IMR-90 (cell line): ENCODE measurements around the gene SH2D4B. TPM values are rescaled to one million over a fixed set of nuclear protein-coding genes. Genes with fewer than 3 reads are reported as not detected.

Experiments used
- ATAC-seq: fragments of 200-7000 bp; cut with Tn5 transposase; 2 replicates; pipeline ENCODE4 v1.9.1; 2020; ENCODE audit warnings: low read depth, mild to moderate bottlenecking, moderate library complexity
- BruUV-seq: library from RNA; stranded (reverse); fragments of 400-500 nt; replicated peaks from 2 replicates; lab custom pipeline; 2021; lab: Mats Ljungman, UMichigan
- CTCF ChIA-PET: fragments of 300-600 bp; formaldehyde crosslinking; extraction: SDS; loops from one replicate; lab custom pipeline; 2021; ENCODE audit warnings: antibody characterized with exemption; lab: Yijun Ruan, JAX
- POLR2A ChIA-PET: fragments of 300-600 bp; sonication (Branson Sonifier 250); formaldehyde crosslinking; loops from one replicate; lab custom pipeline; 2022; ENCODE audit warnings: antibody characterized with exemption; ENCODE audit not compliant: unreplicated experiment; lab: Charles Lee
- DNase-seq: peaks from one replicate; pipeline ENCODE4 v3.0.0; 2013
- H2AFZ ChIP-seq: replicated peaks from 2 replicates; pipeline ENCODE3; 2013; ENCODE audit warnings: low read length, mild to moderate bottlenecking; ENCODE audit not compliant: poor library complexity
- H2AK5ac ChIP-seq: 2 replicates; pipeline ENCODE4 v1.6.1; 2013; ENCODE audit warnings: low read depth, low read length, inconsistent platforms
- H2AK9ac ChIP-seq: replicated peaks from 2 replicates; pipeline ENCODE3; 2013; ENCODE audit warnings: mild to moderate bottlenecking, low read depth, low read length, moderate library complexity; ENCODE audit not compliant: poor library complexity
- H2BK120ac ChIP-seq: 2 replicates; pipeline ENCODE4 v1.6.1; 2013; ENCODE audit warnings: low read depth, low read length, inconsistent platforms
- H2BK15ac ChIP-seq: 3 replicates; pipeline ENCODE4 v1.6.1; 2013; ENCODE audit warnings: low read depth, low read length, inconsistent platforms
- H2BK20ac ChIP-seq: 2 replicates; pipeline ENCODE4 v1.6.1; 2013; ENCODE audit warnings: low read depth, mild to moderate bottlenecking, inconsistent platforms, low read length, moderate library complexity
- H2BK5ac ChIP-seq: 2 replicates; pipeline ENCODE4 v1.6.1; 2013; ENCODE audit warnings: mild to moderate bottlenecking, low read depth, low read length, inconsistent platforms; ENCODE audit not compliant: poor library complexity, severe bottlenecking
- H3K14ac ChIP-seq: replicated peaks from 2 replicates; pipeline ENCODE4 v1.6.1; 2013; ENCODE audit warnings: low read depth, low read length, inconsistent platforms
- H3K18ac ChIP-seq: 2 replicates; pipeline ENCODE4 v1.6.1; 2013; ENCODE audit warnings: low read depth, low read length, control low read depth
- H3K23ac ChIP-seq: 2 replicates; pipeline ENCODE4 v1.6.1; 2013; ENCODE audit warnings: low read depth, low read length, inconsistent platforms
- H3K27ac ChIP-seq: 2 replicates; pipeline ENCODE4 v1.5.1; 2013; ENCODE audit warnings: mild to moderate bottlenecking, control low read depth, low read length; ENCODE audit not compliant: insufficient read depth
- H3K27me3 ChIP-seq: 2 replicates; pipeline ENCODE4 v1.6.1; 2013; ENCODE audit warnings: low read length; ENCODE audit not compliant: control insufficient read depth, insufficient read depth
- H3K36me3 ChIP-seq: 2 replicates; pipeline ENCODE4 v1.6.1; 2013; ENCODE audit warnings: low read length, mixed read lengths; ENCODE audit not compliant: control insufficient read depth, insufficient read depth
- H3K4ac ChIP-seq: 2 replicates; pipeline ENCODE4 v1.6.1; 2013; ENCODE audit warnings: low read depth, low read length, inconsistent platforms
- H3K4me1 ChIP-seq: 2 replicates; pipeline ENCODE4 v1.6.1; 2013; ENCODE audit warnings: low read length, mixed read lengths; ENCODE audit not compliant: control insufficient read depth, insufficient read depth
- H3K4me2 ChIP-seq: 2 replicates; pipeline ENCODE4 v1.6.1; 2013; ENCODE audit warnings: low read depth, mild to moderate bottlenecking, control low read depth, low read length, moderate library complexity
- H3K4me3 ChIP-seq: 2 replicates; pipeline ENCODE4 v1.5.1; 2013; ENCODE audit warnings: low read depth, mild to moderate bottlenecking, control low read depth, low read length, moderate library complexity; ENCODE audit not compliant: insufficient read depth
- H3K56ac ChIP-seq: 2 replicates; pipeline ENCODE4 v1.6.1; 2013; ENCODE audit warnings: low read length, inconsistent platforms; ENCODE audit not compliant: insufficient read depth; ENCODE audit errors: extremely low read depth
- H3K79me1 ChIP-seq, 2 experiments: 2 replicates each; pipeline ENCODE4 v1.6.1; 2013; ENCODE audit warnings: low read length in 2 of 2, inconsistent platforms in 1 of 2, low read depth in 1 of 2
- H3K9ac ChIP-seq: 2 replicates; pipeline ENCODE4 v1.6.1; 2013; ENCODE audit warnings: low read depth, low read length, control low read depth
- H3K9me1 ChIP-seq: 2 replicates; pipeline ENCODE4 v1.6.1; 2013; ENCODE audit warnings: low read length, inconsistent platforms; ENCODE audit not compliant: insufficient read depth
- H3K9me3 ChIP-seq: 2 replicates; pipeline ENCODE4 v1.6.1; 2013; ENCODE audit warnings: low read length; ENCODE audit not compliant: control insufficient read depth, insufficient read depth
- H4K20me1 ChIP-seq: 2 replicates; pipeline ENCODE4 v1.6.1; 2013; ENCODE audit warnings: low read length, inconsistent platforms; ENCODE audit not compliant: insufficient read depth
- H4K5ac ChIP-seq: 2 replicates; pipeline ENCODE4 v1.6.1; 2013; ENCODE audit warnings: mild to moderate bottlenecking, low read depth, low read length, control low read depth
- H4K8ac ChIP-seq, 2 experiments: 2 replicates each; pipeline ENCODE4 v1.6.1; 2013; ENCODE audit warnings: low read depth in 2 of 2, low read length in 2 of 2, control low read depth in 1 of 2, inconsistent platforms in 1 of 2
- H4K91ac ChIP-seq: 2 replicates; pipeline ENCODE4 v1.6.1; 2013; ENCODE audit warnings: low read depth, low read length, inconsistent platforms; ENCODE audit not compliant: insufficient read depth
- BHLHE40 ChIP-seq: fragments of 150-350 bp; IDR thresholded peaks from 2 replicates; pipeline ENCODE4 v1.6.1; 2016; ENCODE audit warnings: mild to moderate bottlenecking, low read depth, low read length
- CEBPB ChIP-seq: IDR thresholded peaks from 2 replicates; pipeline ENCODE4 v1.6.1; 2012; ENCODE audit warnings: low read depth, low read length, improper control_type of control experiment
- CHD1 ChIP-seq: IDR thresholded peaks from 2 replicates; pipeline ENCODE4 v1.6.1; 2012; ENCODE audit warnings: low read depth, low read length, improper control_type of control experiment
- MAFK ChIP-seq: IDR thresholded peaks from 2 replicates; pipeline ENCODE4 v1.6.1; 2012; ENCODE audit warnings: low read depth, low read length, improper control_type of control experiment
- MAZ ChIP-seq: IDR thresholded peaks from 2 replicates; pipeline ENCODE4 v1.6.1; 2012; ENCODE audit warnings: low read depth, mild to moderate bottlenecking, low read length, improper control_type of control experiment, moderate library complexity, borderline replicate concordance
- NFE2L2 ChIP-seq: fragments of 150-350 bp; IDR thresholded peaks from 2 replicates; pipeline ENCODE4 v1.6.1; 2016; ENCODE audit warnings: low read depth, mild to moderate bottlenecking, low read length
- POLR2A ChIP-seq: IDR thresholded peaks from 2 replicates; pipeline ENCODE4 v1.6.1; 2012; ENCODE audit warnings: mild to moderate bottlenecking, low read depth, low read length
- RAD21 ChIP-seq: IDR thresholded peaks from 2 replicates; pipeline ENCODE4 v1.6.1; 2012; ENCODE audit warnings: low read length, improper control_type of control experiment
- RCOR1 ChIP-seq: IDR thresholded peaks from 2 replicates; pipeline ENCODE4 v1.6.1; 2012; ENCODE audit warnings: mild to moderate bottlenecking, low read length, improper control_type of control experiment; ENCODE audit not compliant: insufficient replicate concordance
- RFX5 ChIP-seq: IDR thresholded peaks from 2 replicates; pipeline ENCODE4 v1.8.0; 2012; ENCODE audit warnings: low read depth, mild to moderate bottlenecking, low read length, moderate library complexity
- SMC3 ChIP-seq: fragments of 150-350 bp; IDR thresholded peaks from 2 replicates; pipeline ENCODE4 v1.6.1; 2016; ENCODE audit warnings: low read depth, mild to moderate bottlenecking, antibody characterized with exemption, low read length, moderate library complexity
- WGBS, 2 experiments: methylation state at CpG; one replicate each; pipeline versions ENCODE4 v1.1.5 to v1.1.7; 2013; ENCODE audit warnings: missing lambda C conversion rate in 2 of 2; ENCODE audit not compliant: insufficient read length in 1 of 2; ENCODE audit errors: extremely low coverage in 2 of 2; 5-methylcytosine and 5-hydroxymethylcytosine counted together
- dilution Hi-C: fragments of 300-500 bp; cut with HindIII; formaldehyde crosslinking; loops from one replicate; pipeline ENCODE4 v1.14.3; 2018; ENCODE audit warnings: low sequenced_read_pairs; ENCODE audit not compliant: unreplicated experiment
- in situ Hi-C: fragments of 300-500 bp; cut with MboI; formaldehyde crosslinking; loops from 3 replicates; pipeline ENCODE4 v1.14.3; 2019; ENCODE audit warnings: low sequenced_read_pairs, inconsistent platforms, mixed read lengths
- intact Hi-C: fragments of 100-400 bp; cut with micrococcal nuclease; formaldehyde crosslinking; loops from 2 replicates; pipeline ENCODE4 v1.10.0; 2022
- polyA plus RNA-seq, 3 experiments: library from polyadenylated mRNA; depleted of rRNA; stranded (reverse); fragments of >200 nt; gene quantifications; 2 replicates each; pipeline ENCODE4 v1.2.3, GENCODE V29; 2012; ENCODE audit warnings: low replicate concordance in 1 of 3
- total RNA-seq: library from RNA; depleted of rRNA; stranded (reverse); fragments of >200 nt; gene quantifications from 2 replicates; pipeline ENCODE4 v1.2.3, GENCODE V29; 2012
- TF ChIP-seq, protein P1 (sequence below): fragments of 150-350 bp; IDR thresholded peaks from 2 replicates; pipeline ENCODE4 v1.6.1; 2016; ENCODE audit warnings: low read depth, mild to moderate bottlenecking, low read length, moderate library complexity, borderline replicate concordance
- TF ChIP-seq, protein P2 (sequence below): conservative IDR thresholded peaks from 2 replicates; pipeline ENCODE4 v1.5.1; 2012; ENCODE audit warnings: mild to moderate bottlenecking, low read depth, low read length, improper control_type of control experiment
- TF ChIP-seq, protein P3 (sequence below): fragments of 150-350 bp; IDR thresholded peaks from 2 replicates; pipeline ENCODE4 v1.6.1; 2017; ENCODE audit warnings: mild to moderate bottlenecking, antibody characterized with exemption, low read length, low read depth

Gene SH2D4B
- total and polyA plus RNA-seq, 2 of the 4 experiments (the other 2 are of a cell fraction), result not detected

DNA sequence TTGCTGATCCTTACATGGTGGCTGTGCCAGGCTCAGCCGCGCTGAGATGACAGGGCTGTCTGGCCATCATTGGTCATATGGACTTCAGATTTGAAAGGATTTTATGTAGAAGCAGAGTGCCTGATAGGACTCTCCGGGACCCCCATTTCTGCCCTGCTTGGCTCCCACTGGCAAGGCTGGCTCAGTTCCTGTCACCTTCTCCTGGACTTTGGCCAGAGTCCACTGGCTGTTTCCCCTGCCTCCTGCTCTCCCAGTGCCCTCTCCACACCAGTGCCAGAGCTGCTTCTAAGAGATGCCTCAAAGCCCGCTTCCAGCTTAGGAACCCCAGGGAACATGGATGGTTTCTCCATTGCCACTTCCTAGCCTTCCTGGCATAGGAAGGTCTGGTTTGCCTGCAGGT lies 5.1 kb upstream of the SH2D4B start:
- Histone ChIP-seq H2AFZ (no peak overlapping the region), H3K18ac (no peak overlapping the region), H4K91ac (no peak overlapping the region), H2AK5ac (no peak overlapping the region), H3K9ac (no peak overlapping the region), H2BK15ac (no peak overlapping the region), H3K4me3 (no peak overlapping the region), H3K4ac (no peak overlapping the region), H4K8ac (no peak overlapping the region), H3K9me1 (no peaks in the 10 kb centered on the region), H3K79me1 (no peaks in the 10 kb centered on the region), H2AK9ac (no peak overlapping the region), H3K4me2 (no peak overlapping the region), H3K14ac (no peak overlapping the region), H3K36me3 (no peaks in the 10 kb centered on the region), H2BK120ac (no peak overlapping the region), H2BK5ac (no peak overlapping the region), H3K27ac (no peak overlapping the region), H2BK20ac (no peak overlapping the region), H3K9me3 (no peaks in the 10 kb centered on the region), H4K5ac (no peak overlapping the region), H3K27me3 (no peaks in the 10 kb centered on the region), H3K4me1 (no peaks in the 10 kb centered on the region), H4K20me1 (no peaks in the 10 kb centered on the region), H3K23ac (no peak overlapping the region), H3K56ac (no peak overlapping the region)
- BruUV-seq, result no TSS peak
- in situ Hi-C loops, result no loop called here
- TF ChIP-seq CEBPB (no peak), CHD1 (no peak), NFE2L2 (no peak), RFX5 (no peak), BHLHE40 (no peak), SMC3 (no peak), MAZ (no peak), POLR2A (no peak), MAFK (no peak), RAD21 (no peak), RCOR1 (no peak)
- TF ChIP-seq, protein P1, sequence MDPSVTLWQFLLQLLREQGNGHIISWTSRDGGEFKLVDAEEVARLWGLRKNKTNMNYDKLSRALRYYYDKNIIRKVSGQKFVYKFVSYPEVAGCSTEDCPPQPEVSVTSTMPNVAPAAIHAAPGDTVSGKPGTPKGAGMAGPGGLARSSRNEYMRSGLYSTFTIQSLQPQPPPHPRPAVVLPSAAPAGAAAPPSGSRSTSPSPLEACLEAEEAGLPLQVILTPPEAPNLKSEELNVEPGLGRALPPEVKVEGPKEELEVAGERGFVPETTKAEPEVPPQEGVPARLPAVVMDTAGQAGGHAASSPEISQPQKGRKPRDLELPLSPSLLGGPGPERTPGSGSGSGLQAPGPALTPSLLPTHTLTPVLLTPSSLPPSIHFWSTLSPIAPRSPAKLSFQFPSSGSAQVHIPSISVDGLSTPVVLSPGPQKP, result no peak
- TF ChIP-seq, protein P2, sequence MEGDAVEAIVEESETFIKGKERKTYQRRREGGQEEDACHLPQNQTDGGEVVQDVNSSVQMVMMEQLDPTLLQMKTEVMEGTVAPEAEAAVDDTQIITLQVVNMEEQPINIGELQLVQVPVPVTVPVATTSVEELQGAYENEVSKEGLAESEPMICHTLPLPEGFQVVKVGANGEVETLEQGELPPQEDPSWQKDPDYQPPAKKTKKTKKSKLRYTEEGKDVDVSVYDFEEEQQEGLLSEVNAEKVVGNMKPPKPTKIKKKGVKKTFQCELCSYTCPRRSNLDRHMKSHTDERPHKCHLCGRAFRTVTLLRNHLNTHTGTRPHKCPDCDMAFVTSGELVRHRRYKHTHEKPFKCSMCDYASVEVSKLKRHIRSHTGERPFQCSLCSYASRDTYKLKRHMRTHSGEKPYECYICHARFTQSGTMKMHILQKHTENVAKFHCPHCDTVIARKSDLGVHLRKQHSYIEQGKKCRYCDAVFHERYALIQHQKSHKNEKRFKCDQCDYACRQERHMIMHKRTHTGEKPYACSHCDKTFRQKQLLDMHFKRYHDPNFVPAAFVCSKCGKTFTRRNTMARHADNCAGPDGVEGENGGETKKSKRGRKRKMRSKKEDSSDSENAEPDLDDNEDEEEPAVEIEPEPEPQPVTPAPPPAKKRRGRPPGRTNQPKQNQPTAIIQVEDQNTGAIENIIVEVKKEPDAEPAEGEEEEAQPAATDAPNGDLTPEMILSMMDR, result no peak
- TF ChIP-seq, protein P3, sequence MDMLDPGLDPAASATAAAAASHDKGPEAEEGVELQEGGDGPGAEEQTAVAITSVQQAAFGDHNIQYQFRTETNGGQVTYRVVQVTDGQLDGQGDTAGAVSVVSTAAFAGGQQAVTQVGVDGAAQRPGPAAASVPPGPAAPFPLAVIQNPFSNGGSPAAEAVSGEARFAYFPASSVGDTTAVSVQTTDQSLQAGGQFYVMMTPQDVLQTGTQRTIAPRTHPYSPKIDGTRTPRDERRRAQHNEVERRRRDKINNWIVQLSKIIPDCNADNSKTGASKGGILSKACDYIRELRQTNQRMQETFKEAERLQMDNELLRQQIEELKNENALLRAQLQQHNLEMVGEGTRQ, result no peak
- ChIA-PET POLR2A (no interaction called here), CTCF (no interaction called here)
- 100% methylated on average over 2 of the region's 4 CpGs; no CpG with 5 or more reads in 1 of the 2 experiments for WGBS, 2 experiments
- dilution Hi-C loops, result no loop called here
- ATAC-seq (no peak), DNase-seq (no peak)
- intact Hi-C loops, result no loop called here
